Body of pancreas (tissue), 4 donors: ENCODE data around the gene TENT4B. TPM values are rescaled to one million over a fixed set of nuclear protein-coding genes. Genes with fewer than 3 reads are reported as not detected.

Experiments used
- ATAC-seq: fragments of 150-250 bp; one replicate; pipeline ENCODE4 v1.9.1; 2016
- DNase-seq, 4 donors: peaks; one replicate each; pipeline ENCODE4 v3.0.0-alpha.2; 2019
- H3K27ac ChIP-seq, 4 donors: fragments of 200-600 bp; sonication (generic); 1 replicate in 3 of 4; 2 replicates in 1 of 4; pipeline versions ENCODE4 v1.5.1 to v1.6.1; 2016 to 2019; ENCODE audit warnings: mild to moderate bottlenecking in 1 of 4, mixed read lengths in 1 of 4, moderate library complexity in 1 of 4
- H3K27me3 ChIP-seq, 2 donors: fragments of 200-600 bp; sonication (generic); one replicate each; pipeline ENCODE4 v1.6.0; 2016; ENCODE audit warnings: mild to moderate bottlenecking in 1 of 2
- H3K36me3 ChIP-seq, 2 donors: fragments of 200-600 bp; sonication (generic); replicated peaks in 1 of 2; 2 replicates each; pipeline ENCODE4 v1.5.1; 2016; ENCODE audit warnings: low read depth in 2 of 2; ENCODE audit not compliant: insufficient read depth in 1 of 2
- H3K4me1 ChIP-seq: fragments of 200-600 bp; sonication (generic); one replicate; pipeline ENCODE4 v1.6.0; 2016
- H3K4me3 ChIP-seq, 2 donors: fragments of 200-600 bp; sonication (generic); 1 replicate in 1 of 2; 2 replicates in 1 of 2; pipeline ENCODE4 v1.5.1; 2016 to 2019
- H3K9me3 ChIP-seq, 3 donors: fragments of 200-600 bp; sonication (generic); 1 replicate in 2 of 3; 2 replicates in 1 of 3; pipeline ENCODE4 v1.5.1; 2016
- POLR2A ChIP-seq, 3 donors: fragments of 450-650 bp; IDR thresholded peaks; one replicate each; pipeline ENCODE4 v1.6.1; 2016; ENCODE audit warnings: antibody characterized with exemption in 3 of 3, mild to moderate bottlenecking in 2 of 3
- WGBS, 2 donors: methylation state at CpG; one replicate each; pipeline ENCODE4 v1.1.5; 2017; 5-methylcytosine and 5-hydroxymethylcytosine counted together
- intact Hi-C: fragments of 100-400 bp; cut with DNase I; formaldehyde crosslinking; loops from one replicate; pipeline ENCODE4 v1.15.1; 2023
- total RNA-seq, 2 donors: library from RNA; depleted of rRNA; stranded (reverse); fragments of >200 nt; gene quantifications; one replicate each; pipeline ENCODE4 v1.1.0, GENCODE V29; 2016
- TF ChIP-seq, protein P1 (sequence below), 7 experiments: fragments of 450-650 bp in 4 of 7; fragments of 200-600 bp in 3 of 7; sonication (generic) in 3 of 7; IDR thresholded peaks; one replicate each; pipeline ENCODE4 v1.5.1; 2016 to 2019; ENCODE audit warnings: antibody characterized with exemption in 7 of 7

The TENT4B gene
- total RNA-seq, 2 donors from 2014 or later, result 2.0 to 7.0 TPM

DNA sequence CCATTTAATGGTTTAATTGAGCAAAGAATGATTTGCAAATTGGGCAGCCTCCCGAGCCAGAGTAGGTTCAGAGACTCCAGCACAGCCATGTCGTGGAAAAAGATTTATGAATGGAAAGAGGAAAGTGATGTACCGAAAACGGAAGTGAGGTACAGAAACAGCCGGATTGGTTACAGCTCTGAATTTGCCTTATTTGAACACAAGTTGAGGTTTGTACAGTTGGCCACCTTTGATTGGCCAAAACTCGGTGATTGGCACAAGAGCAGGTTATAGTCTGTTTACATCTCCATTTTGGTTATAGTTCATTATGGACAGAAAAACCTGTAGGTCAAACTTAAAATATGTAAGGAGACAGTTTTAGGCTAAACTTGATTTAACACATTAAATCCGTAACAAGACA, 44.5 kb downstream of the TENT4B start:
- ATAC-seq (no peak), DNase-seq (no peak)
- no peak overlapping the region for H3K4me3 ChIP-seq
- WGBS, 2 donors, result 86 to 93% methylated on average over 7 of the region's 7 CpGs
- no peaks in the 10 kb centered on the region for H3K9me3 ChIP-seq
- H3K36me3 ChIP-seq, result no peaks in the 10 kb centered on the region
- H3K4me1 ChIP-seq, result peaks cover 17% of the 10 kb centered on the region
- no peaks in the 10 kb centered on the region for H3K27me3 ChIP-seq
- TF ChIP-seq POLR2A (IDR thresholded peaks at IDR 0.05), result no peak
- TF ChIP-seq, protein P1, sequence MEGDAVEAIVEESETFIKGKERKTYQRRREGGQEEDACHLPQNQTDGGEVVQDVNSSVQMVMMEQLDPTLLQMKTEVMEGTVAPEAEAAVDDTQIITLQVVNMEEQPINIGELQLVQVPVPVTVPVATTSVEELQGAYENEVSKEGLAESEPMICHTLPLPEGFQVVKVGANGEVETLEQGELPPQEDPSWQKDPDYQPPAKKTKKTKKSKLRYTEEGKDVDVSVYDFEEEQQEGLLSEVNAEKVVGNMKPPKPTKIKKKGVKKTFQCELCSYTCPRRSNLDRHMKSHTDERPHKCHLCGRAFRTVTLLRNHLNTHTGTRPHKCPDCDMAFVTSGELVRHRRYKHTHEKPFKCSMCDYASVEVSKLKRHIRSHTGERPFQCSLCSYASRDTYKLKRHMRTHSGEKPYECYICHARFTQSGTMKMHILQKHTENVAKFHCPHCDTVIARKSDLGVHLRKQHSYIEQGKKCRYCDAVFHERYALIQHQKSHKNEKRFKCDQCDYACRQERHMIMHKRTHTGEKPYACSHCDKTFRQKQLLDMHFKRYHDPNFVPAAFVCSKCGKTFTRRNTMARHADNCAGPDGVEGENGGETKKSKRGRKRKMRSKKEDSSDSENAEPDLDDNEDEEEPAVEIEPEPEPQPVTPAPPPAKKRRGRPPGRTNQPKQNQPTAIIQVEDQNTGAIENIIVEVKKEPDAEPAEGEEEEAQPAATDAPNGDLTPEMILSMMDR (IDR thresholded peaks at IDR 0.05), result no peak
- intact Hi-C loops, result no loop called here
- no peak overlapping the region for H3K27ac ChIP-seq

DNA sequence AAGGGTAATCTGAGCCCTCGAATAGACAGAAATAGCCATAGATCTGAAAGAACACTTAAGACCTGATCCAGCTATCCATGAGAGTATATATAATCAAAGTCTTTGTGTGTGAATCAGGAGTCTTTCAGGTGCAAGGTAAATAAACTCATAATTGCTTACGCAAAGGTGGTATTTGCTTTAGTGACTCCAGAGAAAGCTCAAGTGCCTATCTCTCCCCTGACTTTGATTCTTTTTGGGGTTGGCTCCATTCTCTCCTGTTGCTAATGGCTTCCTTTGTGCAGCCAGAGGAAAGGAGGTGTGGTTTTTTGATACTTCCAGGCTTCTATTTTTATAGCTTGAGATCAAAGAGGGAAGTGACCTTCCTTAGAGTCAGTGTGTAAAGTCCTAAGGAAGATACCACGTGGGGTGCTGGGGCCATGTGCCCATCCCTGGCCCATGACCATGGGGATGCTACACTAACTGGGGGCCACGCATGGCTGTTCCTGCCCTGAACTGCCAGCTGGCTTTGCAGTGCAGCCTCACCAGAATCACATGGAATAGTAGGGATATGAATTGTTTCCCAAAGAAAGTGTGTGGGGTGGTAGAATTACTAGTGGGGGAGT, 45.8 kb downstream of the TENT4B start:
- ATAC-seq, result no peak
- Histone ChIP-seq H3K27ac (no peak overlapping the region), H3K36me3 (no peaks in the 10 kb centered on the region), H3K4me1 (peaks cover 26% of the 10 kb centered on the region), H3K4me3 (no peak overlapping the region), H3K9me3 (no peaks in the 10 kb centered on the region), H3K27me3 (no peaks in the 10 kb centered on the region)
- 33 to 34% methylated on average over 4 of the region's 4 CpGs for WGBS, 2 donors
- TF ChIP-seq, protein P1 (IDR thresholded peaks at IDR 0.05), result no peak
- DNase-seq, result no peak
- intact Hi-C loops, result no loop called here

DNA sequence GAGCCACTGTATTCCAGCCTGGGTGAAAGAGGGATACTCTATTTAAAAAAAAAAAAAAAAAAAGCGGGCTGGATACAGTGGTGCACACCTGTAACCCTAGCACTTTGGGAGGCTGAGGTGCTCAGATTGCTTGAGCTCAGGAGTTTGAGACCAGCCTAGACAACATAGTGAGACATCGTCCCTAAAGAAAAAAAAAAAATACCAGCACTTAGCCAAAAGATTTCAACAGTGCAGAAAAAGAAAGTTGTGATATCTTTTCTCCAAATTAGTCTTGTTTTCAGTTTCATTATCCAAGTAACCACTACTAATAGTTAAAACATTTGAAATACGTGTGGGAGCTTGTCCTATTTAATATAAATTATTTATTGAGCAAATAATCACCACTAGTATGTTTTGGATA, 48.7 kb downstream of the TENT4B start:
- Histone ChIP-seq H3K27me3 (no peaks in the 10 kb centered on the region), H3K4me3 (no peak overlapping the region), H3K9me3 (no peaks in the 10 kb centered on the region), H3K4me1 (peaks cover 46% of the 10 kb centered on the region), H3K27ac (peak overlapping the region in 2 of 4 donors; percentile 72 to 85), H3K36me3 (no peaks in the 10 kb centered on the region)
- TF ChIP-seq, protein P1 (IDR thresholded peaks at IDR 0.05), result no peak
- no peak for TF ChIP-seq POLR2A (IDR thresholded peaks at IDR 0.05)
- no peak for DNase-seq
- ATAC-seq, result no peak
- WGBS, 2 donors, result 67 to 75% methylated on average over 3 of the region's 3 CpGs
- intact Hi-C loops, result no loop called here

DNA sequence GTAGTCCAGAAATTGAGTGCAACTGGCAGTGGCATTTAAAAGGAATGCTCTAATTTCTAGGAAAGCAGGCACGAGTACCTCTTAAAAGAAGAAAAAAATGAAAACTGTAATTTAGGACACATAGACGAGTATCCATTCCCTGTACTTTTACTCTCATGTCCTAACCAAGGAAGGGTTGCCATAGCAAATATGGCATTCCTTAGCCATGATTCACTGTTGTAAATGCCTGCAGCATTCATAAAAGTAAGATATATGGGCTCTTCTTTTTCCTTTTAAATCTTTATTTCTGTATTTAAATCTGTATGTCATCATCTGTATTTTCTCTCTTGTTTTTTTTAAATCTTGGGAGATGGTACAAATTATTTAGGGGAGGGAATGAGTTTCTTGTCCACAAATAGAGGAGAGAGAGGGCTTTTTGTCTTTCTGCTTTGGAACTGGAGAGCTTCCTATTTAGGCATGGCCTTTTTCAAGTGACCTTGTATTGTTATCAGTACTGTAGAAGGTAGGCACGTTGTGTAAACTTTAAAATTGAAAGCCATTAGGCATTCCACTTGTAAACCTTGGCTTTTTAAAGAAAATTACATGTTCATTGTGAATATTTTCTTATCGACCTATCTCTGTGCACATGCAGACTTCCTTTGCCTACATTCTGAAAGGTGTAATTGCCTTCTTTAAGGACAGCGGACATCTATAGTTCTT, 50.0 kb downstream of the TENT4B start:
- no peaks in the 10 kb centered on the region for H3K27me3 ChIP-seq
- no peaks in the 10 kb centered on the region for H3K9me3 ChIP-seq
- TF ChIP-seq, protein P1 (IDR thresholded peaks at IDR 0.05), result no peak
- no peak for TF ChIP-seq POLR2A (IDR thresholded peaks at IDR 0.05)
- H3K27ac ChIP-seq, result peak overlapping the region; percentile 51 to 85 (median 72)
- H3K4me1 ChIP-seq, result peaks cover 51% of the 10 kb centered on the region
- intact Hi-C loops, result no loop called here
- ATAC-seq, result peak; percentile 90
- DNase-seq, result peak in 2 of 4 donors; percentile 19 to 56
- H3K4me3 ChIP-seq, result no peak overlapping the region
- WGBS, 2 donors, result 25 to 31% methylated on average over 5 of the region's 5 CpGs
- no peaks in the 10 kb centered on the region for H3K36me3 ChIP-seq

DNA sequence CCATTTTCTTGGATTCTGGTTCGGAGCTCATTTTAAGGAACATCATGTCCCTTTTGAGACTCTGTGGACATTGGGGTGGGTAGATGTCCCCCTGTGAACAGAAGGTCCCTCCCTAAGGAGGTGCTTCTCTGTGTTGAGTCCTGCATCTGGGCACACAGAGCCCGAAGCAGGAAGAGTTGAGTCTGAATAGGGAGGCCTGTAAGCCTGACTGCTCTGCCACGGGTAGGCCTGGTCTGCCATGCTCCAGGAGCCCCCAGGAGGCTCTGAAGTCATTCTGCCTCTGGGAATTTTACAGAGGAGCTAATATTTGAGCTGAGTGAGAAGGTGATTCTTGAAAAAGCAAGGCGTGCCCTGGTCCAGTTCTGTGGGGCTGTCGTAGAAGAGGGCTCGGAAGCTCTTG, 50.6 kb downstream of the TENT4B start:
- 61 to 69% methylated on average over 6 of the region's 6 CpGs for WGBS, 2 donors
- intact Hi-C loops, result no loop called here
- Histone ChIP-seq H3K4me3 (no peak overlapping the region), H3K4me1 (peaks cover 57% of the 10 kb centered on the region), H3K27ac (peak overlapping the region; percentile 51 to 85 (median 72)), H3K9me3 (no peaks in the 10 kb centered on the region), H3K27me3 (no peaks in the 10 kb centered on the region), H3K36me3 (no peaks in the 10 kb centered on the region)
- ATAC-seq (peak; percentile 30), DNase-seq (no peak)
- TF ChIP-seq, protein P1 (IDR thresholded peaks at IDR 0.05), result no peak
- no peak for TF ChIP-seq POLR2A (IDR thresholded peaks at IDR 0.05)
